Progenitor cell of endocrine pancreas (in vitro differentiated cells): ENCODE results near the gene MOB3B. TPM values are rescaled to one million over a fixed set of nuclear protein-coding genes. Genes with fewer than 3 reads are reported as not detected.

Experiments used
- DNase-seq: peaks from one replicate; pipeline ENCODE4 v3.0.0; 2021; ENCODE audit warnings: low spot score; ENCODE audit not compliant: unreplicated experiment
- H3K27ac Mint-ChIP-seq: 2 replicates; pipeline ENCODE4 v1.8.0; 2021; ENCODE audit warnings: mild to moderate bottlenecking, moderate library complexity, mixed read lengths
- H3K27me3 Mint-ChIP-seq: 2 replicates; pipeline ENCODE4 v1.8.0; 2021; ENCODE audit warnings: mixed read lengths
- H3K36me3 Mint-ChIP-seq: 2 replicates; pipeline ENCODE4 v1.8.0; 2022; ENCODE audit warnings: mixed read lengths; ENCODE audit not compliant: insufficient read depth
- H3K4me1 Mint-ChIP-seq: 2 replicates; pipeline ENCODE4 v1.8.0; 2021; ENCODE audit warnings: low read depth, mixed read lengths
- H3K4me3 Mint-ChIP-seq: 2 replicates; pipeline ENCODE4 v1.8.0; 2021; ENCODE audit warnings: low read depth, mild to moderate bottlenecking, moderate library complexity, mixed read lengths
- H3K9me3 Mint-ChIP-seq: 2 replicates; pipeline ENCODE4 v1.8.0; 2021; ENCODE audit warnings: low read depth, mixed read lengths
- CTCF ChIP-seq: fragments of 200-600 bp; sonication (generic); IDR thresholded peaks from one replicate; pipeline ENCODE4 v1.5.0; 2021; ENCODE audit warnings: antibody characterized with exemption, mild to moderate bottlenecking; ENCODE audit not compliant: unreplicated experiment
- total RNA-seq: library from RNA; stranded (reverse); gene quantifications from 2 replicates; pipeline ENCODE4 v1.2.1, GENCODE V29; 2021

The MOB3B gene
- total RNA-seq, 1 donor from 2014 or later = 15.4 TPM

DNA sequence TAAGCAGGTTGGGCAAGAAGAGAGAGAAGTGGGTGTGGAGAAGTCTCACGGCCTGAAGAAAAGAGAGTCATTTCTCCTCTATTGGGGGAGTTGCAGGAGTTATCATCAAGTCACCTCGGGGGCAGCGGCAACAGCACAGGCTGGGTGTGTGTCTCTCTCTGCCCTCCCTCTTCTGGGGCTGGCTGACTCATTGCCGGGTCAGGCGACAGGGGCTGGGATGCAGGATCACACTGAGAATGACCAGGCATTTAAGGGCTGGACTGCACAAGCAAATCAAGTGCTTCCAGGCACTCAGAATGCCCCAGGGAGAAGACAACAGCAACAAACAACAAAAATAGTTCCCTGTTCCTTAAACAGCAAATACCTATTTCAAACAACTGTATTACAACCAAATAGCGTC lies 226.4 kb downstream of the MOB3B start:
- TF ChIP-seq CTCF = no peak
- DNase-seq = no peak
- H3K36me3 Mint-ChIP-seq = no peaks in the 10 kb centered on the region
- H3K27me3 Mint-ChIP-seq = peaks cover 3% of the 10 kb centered on the region
- H3K9me3 Mint-ChIP-seq = no peaks in the 10 kb centered on the region
- no peak overlapping the region for H3K4me3 Mint-ChIP-seq
- no peaks in the 10 kb centered on the region for H3K4me1 Mint-ChIP-seq
- no peak overlapping the region for H3K27ac Mint-ChIP-seq

DNA sequence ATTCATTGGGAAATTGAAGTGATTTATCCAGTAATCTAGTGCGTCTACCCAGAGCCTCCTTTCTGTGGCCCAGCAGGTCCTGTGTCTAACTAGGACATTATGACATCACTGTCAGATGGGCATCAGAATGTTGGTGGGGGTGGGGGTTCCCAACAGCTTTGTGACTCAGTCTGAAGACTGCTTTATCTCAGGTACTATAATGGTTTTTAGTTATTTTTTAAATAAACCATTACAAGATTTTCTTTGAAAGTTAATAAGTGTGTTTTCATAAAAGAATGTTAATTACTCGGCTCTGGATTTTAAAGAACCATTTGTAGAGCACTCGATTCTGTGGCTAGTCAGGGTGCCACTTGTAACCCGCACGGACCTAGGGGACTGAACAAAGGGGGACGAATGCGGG lies 232.6 kb downstream of the MOB3B start, which contains the start of gene EQTN:
EQTN (minus strand) TSS at position 101 of the 400 bp plus-strand sequence; CDS start at position 6, 95 bp downstream.
- Mint-ChIP-seq H3K27ac (no peak within 1 kb of the TSS), H3K27me3 (peaks cover 3% of the 10 kb centered on the region), H3K36me3 (no peaks in the 10 kb centered on the region), H3K9me3 (no peaks in the 10 kb centered on the region), H3K4me3 (no peak within 1 kb of the TSS), H3K4me1 (no peaks in the 10 kb centered on the region)
- DNase-seq = no peak
- no peak for TF ChIP-seq CTCF

GRCh38 chr9:27293996-27294395 lies 235.6 kb downstream of the MOB3B start:
- Mint-ChIP-seq H3K27me3 (peaks cover 3% of the 10 kb centered on the region), H3K4me3 (no peak overlapping the region), H3K36me3 (no peaks in the 10 kb centered on the region), H3K27ac (no peak overlapping the region), H3K4me1 (no peaks in the 10 kb centered on the region), H3K9me3 (no peaks in the 10 kb centered on the region)
- DNase-seq = no peak
- no peak for TF ChIP-seq CTCF

DNA sequence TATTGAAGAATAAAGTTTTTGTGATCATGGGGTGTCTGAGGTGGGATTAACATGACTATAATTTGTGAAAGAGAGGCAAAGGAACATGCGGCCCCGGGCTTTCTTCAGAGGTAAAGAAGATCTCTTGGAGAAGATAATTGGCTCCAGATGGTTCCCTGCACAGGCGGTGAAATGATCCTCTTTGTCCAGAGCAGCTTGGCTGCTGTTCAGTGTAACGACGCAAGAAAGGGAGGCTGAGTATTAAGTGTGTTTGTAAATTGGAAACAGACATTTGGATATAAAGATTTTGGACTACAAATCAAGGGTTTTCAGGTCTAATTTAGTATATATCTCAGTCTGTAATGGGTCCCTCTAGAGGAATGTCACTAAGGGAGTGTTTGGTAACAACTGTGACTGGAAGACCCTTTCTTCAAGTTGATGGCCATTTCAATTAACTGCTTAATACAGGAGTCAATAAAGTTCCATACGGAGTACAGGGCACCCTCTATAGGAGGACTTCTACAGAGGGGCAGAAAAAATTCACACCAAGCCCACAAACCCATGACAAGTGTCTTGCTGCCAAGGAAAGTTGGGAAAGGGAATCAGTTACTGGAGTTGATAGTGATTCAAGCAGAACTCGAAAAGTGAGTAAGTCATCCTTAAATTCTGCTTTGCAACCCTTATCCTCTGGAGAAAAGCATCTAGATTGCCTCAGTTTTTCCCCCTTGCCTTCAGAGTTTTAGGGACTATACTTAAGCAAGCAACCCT lies 236.8 kb downstream of the MOB3B start:
- DNase-seq = no peak
- no peak for TF ChIP-seq CTCF
- H3K9me3 Mint-ChIP-seq = no peaks in the 10 kb centered on the region
- peaks cover 5% of the 10 kb centered on the region for H3K27me3 Mint-ChIP-seq
- no peaks in the 10 kb centered on the region for H3K4me1 Mint-ChIP-seq
- no peak overlapping the region for H3K27ac Mint-ChIP-seq
- H3K4me3 Mint-ChIP-seq = no peak overlapping the region
- H3K36me3 Mint-ChIP-seq = no peaks in the 10 kb centered on the region

- H3K4me1 Mint-ChIP-seq = no peaks in the 10 kb centered on the region
These were observed 238.3 kb downstream of the MOB3B start for GRCh38 chr9:27291292-27291691.

More at GRCh38 chr9:27291292-27291691, 238.3 kb downstream of the MOB3B start:
- Mint-ChIP-seq H3K4me3 (no peak overlapping the region), H3K9me3 (no peaks in the 10 kb centered on the region), H3K27ac (no peak overlapping the region), H3K27me3 (peaks cover 5% of the 10 kb centered on the region), H3K36me3 (no peaks in the 10 kb centered on the region)
- no peak for TF ChIP-seq CTCF
- no peak for DNase-seq
